LNCAP (cell line): ENCODE measurements around the gene CRAT.

Source experiments
- TF ChIP-seq, protein P1 (sequence below): fragments of 450-650 bp; IDR thresholded peaks from 2 replicates; pipeline ENCODE4 v1.5.1; 2017; ENCODE audit warnings: mild to moderate bottlenecking

Gene CRAT

DNA sequence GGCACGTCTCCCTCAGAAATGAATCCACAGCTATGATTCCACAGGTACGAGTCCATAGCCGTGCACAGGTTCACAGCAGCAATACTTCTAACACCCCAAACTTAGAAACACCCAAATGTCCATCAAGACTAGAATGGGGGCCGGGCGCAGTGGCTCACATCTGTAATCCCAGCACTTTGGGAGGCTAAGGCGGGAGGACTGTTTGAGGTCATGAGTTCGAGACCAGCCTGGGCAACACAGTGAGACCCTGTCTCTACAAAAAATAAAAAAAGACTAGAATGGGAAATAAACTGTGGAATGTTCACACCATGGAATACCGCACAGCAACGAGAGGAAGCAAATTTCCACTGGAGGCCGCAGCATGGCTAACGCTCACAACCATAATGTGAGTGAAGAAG lies 34.0 kb downstream of the CRAT start:
- TF ChIP-seq, protein P1, sequence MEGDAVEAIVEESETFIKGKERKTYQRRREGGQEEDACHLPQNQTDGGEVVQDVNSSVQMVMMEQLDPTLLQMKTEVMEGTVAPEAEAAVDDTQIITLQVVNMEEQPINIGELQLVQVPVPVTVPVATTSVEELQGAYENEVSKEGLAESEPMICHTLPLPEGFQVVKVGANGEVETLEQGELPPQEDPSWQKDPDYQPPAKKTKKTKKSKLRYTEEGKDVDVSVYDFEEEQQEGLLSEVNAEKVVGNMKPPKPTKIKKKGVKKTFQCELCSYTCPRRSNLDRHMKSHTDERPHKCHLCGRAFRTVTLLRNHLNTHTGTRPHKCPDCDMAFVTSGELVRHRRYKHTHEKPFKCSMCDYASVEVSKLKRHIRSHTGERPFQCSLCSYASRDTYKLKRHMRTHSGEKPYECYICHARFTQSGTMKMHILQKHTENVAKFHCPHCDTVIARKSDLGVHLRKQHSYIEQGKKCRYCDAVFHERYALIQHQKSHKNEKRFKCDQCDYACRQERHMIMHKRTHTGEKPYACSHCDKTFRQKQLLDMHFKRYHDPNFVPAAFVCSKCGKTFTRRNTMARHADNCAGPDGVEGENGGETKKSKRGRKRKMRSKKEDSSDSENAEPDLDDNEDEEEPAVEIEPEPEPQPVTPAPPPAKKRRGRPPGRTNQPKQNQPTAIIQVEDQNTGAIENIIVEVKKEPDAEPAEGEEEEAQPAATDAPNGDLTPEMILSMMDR: no peak

- TF ChIP-seq, protein P1: no peak
These were observed 34.5 kb downstream of the CRAT start for GRCh38 chr9:129075996-129076639.

- TF ChIP-seq, protein P1: no peak
These were observed 36.5 kb downstream of the CRAT start for GRCh38 chr9:129074106-129074505.

DNA sequence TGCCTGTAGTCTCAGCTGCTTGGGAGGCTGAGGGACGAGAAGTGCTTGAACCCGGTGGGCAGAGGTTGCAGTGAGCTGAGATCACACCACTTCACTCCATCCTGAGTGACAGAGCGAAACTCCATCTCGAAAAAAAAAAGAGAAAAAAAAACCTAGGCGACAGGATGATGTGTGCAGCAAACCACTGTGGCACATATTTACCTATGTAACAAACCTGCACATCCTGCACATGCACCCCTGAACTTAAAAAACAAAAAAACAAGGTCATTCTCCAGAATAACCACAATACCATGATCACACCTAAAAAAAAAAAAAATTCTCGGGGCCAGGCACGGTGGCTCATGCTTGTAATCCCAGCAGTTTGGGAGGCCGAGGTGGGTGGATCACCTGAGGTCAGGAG lies 37.2 kb downstream of the CRAT start:
- TF ChIP-seq, protein P1: no peak

- TF ChIP-seq, protein P1: no peak
These were observed 38.4 kb downstream of the CRAT start for GRCh38 chr9:129072171-129072570.

- TF ChIP-seq, protein P1: no peak
These were observed 39.0 kb downstream of the CRAT start for GRCh38 chr9:129071526-129072126.

- TF ChIP-seq, protein P1: no peak
These were observed 39.7 kb downstream of the CRAT start for GRCh38 chr9:129070696-129071525.
